HG03432 (cell line): ENCODE data around the gene MZF1.
"Not testable (repeated sequence)": the region's sequence is repeated elsewhere in the genome, so short reads cannot be mapped to it uniquely, and the experiment has no call there.

Source experiments
- ATAC-seq: cut with Tn5 transposase; IDR thresholded peaks from one replicate; pipeline ENCODE4 v1.9.1; 2021; ENCODE audit warnings: mild to moderate bottlenecking, moderate library complexity; ENCODE audit not compliant: unreplicated experiment

MZF1 gene

GRCh38 chr19:58572818-58573657 is at the start of gene MZF1:
TSS of gene MZF1 (minus strand) at chr19:58573335. CDS start at chr19:58571389, 1,946 bp downstream.
- peak; percentile 54 for ATAC-seq

- not testable (repeated sequence) for ATAC-seq
Observed at GRCh38 chr19:58607213-58607612, 34.1 kb upstream of the MZF1 start.

DNA sequence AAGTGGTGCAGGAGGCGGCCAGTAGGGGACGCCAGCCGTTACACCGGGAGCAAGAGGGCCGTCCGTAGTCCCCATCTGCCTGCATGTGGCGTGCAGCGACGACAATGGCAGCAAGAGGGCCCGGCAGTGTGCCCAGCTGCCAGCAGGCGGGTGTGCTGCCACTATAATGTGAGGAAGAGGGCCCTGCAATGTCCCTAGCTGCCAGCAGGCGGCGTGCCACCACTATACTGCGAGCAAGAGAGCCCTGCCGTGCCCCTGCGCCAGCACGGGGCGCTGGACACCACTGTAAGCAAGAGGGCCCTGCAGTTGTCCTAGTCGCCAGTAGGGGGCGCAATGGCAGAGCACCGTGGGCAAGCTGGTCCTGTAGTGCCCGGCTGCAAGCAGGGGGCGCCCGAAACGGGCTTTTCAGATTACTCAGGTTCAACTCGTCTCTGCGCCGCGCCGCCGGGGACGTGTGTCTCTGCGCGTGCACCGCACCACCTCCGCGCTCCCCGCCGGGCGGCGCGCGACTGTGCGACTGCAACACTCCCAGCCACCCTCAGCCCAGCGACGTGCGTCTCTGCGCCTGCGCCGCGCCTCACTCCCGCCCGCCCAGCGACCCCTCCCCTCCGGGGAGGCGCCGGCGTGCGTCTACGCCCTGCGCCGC is 33.2 kb upstream of the MZF1 start:
- ATAC-seq = not testable (repeated sequence)

- ATAC-seq = no peak
Observed at GRCh38 chr19:58586133-58586765, 13.1 kb upstream of the MZF1 start.

GRCh38 chr19:58585442-58586132 is 12.5 kb upstream of the MZF1 start:
- no peak for ATAC-seq

GRCh38 chr19:58584498-58585441 is 11.6 kb upstream of the MZF1 start:
- ATAC-seq = no peak

GRCh38 chr19:58582985-58583384 is 9.8 kb upstream of the MZF1 start:
- ATAC-seq = no peak

GRCh38 chr19:58581227-58582141 is 8.3 kb upstream of the MZF1 start:
- ATAC-seq = peak; percentile 78

- no peak for ATAC-seq
Observed at GRCh38 chr19:58579473-58580142, 6.5 kb upstream of the MZF1 start.

- ATAC-seq = no peak
Observed at GRCh38 chr19:58578012-58578925, 5.1 kb upstream of the MZF1 start.

- ATAC-seq = not testable (repeated sequence)
Observed at GRCh38 chr19:58577581-58577980, 4.4 kb upstream of the MZF1 start.

DNA sequence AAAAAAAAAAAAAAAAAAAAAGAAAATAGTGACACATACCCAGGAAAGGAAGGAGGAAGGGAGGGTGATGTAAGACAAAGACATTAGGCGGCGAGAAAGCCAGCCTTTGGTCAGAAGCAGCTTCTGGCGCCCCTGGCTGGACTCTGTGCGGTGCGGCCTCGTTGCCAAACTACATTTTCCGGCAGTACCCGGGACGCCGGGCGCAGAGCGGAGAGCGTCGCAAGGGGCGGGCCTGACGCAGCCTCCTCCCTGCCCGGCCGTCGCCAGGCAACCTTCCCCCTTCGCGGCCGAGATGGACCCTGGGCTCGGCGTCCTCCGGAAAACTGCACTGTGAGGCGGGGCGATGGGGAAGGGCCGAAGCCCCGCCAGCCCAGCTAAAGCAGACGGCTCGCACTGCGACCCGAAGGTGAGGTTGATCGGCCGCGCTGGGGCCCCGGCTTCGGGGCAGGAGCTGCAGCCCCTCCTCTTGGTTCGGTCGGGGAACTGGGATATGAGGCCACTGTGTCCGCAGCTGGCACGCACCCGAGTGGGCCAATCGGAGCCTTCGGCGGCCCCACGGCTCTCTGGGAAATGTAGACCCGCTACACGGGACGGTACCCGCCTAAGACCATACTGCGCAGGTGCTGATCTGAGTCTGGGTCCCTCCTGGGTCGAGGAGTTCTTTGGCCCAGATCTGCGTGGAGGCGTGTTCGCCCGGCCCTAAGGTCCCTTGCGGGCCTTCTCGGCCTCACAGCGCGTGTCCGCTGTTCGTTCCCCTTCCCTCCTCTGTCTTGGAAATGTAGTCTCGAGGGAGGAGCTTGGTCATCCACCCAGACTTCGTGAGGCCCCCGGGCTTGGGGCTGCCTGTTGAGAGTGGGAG is 2.3 kb upstream of the MZF1 start:
- ATAC-seq = peak; percentile 47

DNA sequence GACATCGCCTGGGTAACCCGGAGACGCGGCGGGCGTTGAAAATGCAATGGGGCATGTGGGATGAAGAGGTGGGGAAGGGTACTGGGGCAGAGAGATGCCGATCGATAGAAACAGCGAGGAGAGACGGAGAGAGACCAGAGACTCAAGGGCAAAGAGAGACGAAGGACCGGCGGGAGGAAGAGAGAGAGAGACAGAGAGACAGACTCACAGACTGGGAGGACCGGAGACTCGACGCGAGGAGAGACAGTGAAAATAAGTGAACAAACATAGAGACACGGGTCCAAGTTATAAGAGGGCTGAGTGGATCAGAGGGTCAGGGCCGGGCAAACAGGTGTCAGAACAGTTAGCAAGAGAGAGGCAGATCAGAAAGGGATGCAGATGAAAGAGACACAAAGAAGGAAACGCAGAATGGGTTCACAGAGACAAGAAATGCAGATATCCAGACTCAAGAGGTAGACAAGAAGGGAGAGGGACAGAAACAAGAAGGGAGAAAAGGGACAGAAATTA is 576 bp upstream of the MZF1 start:
- no peak for ATAC-seq

DNA sequence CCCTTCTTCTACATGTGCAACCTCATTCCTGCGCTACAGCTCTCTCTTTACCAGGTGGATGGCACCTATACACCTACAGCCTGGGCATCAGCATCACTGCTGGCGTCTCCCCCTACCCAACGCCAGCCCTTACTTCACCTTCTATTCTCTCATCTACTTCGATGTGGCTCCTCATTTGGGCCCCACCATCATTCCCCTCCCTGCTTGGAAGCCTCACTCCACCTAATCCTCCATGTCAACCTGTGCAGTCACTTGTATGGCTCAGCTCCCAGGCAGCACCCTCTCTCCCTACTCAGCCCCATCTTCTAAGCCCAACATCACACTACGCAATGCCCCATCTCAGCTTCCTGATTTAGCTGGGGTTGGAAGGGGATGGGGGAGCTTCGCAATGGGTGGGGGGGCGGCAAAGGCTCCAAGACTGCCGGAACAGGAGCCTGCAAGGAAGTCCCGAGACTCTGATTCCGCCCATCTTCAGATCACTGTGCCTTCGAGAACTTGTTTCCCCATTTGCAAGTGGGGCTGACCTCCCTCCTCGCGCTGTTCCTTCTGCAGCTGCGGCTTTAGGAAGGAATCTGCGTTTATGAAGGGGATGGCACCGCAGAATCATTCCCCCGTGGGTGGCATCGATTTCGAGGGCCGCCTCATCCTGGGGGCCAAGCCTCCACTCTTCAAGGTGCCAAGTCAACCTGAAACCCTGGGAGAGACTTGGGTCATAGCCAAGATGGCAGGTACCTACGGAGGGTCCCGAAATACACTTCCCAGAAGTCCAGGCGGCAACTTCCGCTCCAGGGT is 913 bp downstream of the MZF1 start:
- no peak for ATAC-seq

DNA sequence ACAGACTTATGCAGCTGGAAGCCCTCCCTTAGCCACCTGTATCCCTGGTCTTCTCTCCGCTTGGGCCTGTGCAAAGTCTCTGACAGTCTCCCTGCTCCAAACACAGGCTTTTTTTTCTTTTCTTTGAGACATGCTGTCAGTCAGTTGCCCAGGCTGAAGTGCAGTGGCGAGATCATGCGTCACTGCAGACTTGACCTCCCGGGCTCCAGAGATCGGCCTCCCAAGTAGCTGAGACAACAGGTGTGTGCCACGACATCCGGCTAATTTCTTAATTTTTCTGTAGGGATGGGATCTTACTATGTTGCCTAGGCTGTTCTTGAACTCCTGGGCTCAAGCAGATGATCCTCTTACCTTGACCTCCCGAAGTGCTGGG is 1.6 kb downstream of the MZF1 start:
- no peak for ATAC-seq
